Measurements from ENCODE around the gene XYLT1. TPM values are rescaled to one million over a fixed set of nuclear protein-coding genes. Genes with fewer than 3 reads are reported as not detected.
A peak's percentile ranks its signal among the peaks of the same experiment; 100 is the strongest.

XYLT1 gene
- total RNA-seq, 1 experiment from 2014 or later: 7.5 TPM

DNA sequence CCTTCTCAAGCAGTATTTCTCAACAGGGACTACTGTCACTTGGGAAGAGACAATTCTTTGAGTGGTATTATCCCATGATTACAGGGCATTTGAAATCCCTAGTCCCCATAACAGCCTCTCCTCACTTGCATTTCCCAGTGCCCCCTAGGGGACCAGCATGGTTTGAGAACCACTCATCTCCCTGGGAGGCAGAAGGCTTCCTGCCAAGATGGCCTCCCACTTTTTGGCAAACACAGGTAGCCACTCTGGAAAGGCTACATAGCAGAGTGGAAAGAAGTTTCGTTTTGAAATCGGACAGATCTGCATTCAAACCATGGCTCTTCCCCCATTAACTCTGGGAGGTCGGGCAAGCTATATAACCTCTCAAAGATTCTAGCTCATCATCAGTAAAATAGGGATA lies 256.8 kb downstream of the XYLT1 start:
- H3K4me1 Mint-ChIP-seq (ENCODE audit: low read depth, unreplicated experiment): no peaks in the 10 kb centered on the region
- no peak overlapping the region for H3K27ac Mint-ChIP-seq (ENCODE audit: unreplicated experiment)
- H3K36me3 Mint-ChIP-seq (ENCODE audit: insufficient read depth, unreplicated experiment): no peaks in the 10 kb centered on the region
- TF ChIP-seq, protein P1, sequence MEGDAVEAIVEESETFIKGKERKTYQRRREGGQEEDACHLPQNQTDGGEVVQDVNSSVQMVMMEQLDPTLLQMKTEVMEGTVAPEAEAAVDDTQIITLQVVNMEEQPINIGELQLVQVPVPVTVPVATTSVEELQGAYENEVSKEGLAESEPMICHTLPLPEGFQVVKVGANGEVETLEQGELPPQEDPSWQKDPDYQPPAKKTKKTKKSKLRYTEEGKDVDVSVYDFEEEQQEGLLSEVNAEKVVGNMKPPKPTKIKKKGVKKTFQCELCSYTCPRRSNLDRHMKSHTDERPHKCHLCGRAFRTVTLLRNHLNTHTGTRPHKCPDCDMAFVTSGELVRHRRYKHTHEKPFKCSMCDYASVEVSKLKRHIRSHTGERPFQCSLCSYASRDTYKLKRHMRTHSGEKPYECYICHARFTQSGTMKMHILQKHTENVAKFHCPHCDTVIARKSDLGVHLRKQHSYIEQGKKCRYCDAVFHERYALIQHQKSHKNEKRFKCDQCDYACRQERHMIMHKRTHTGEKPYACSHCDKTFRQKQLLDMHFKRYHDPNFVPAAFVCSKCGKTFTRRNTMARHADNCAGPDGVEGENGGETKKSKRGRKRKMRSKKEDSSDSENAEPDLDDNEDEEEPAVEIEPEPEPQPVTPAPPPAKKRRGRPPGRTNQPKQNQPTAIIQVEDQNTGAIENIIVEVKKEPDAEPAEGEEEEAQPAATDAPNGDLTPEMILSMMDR (IDR thresholded peaks at IDR 0.05; ENCODE audit: unreplicated experiment): no peak
- no TSS peak for BruUV-seq (replicated peaks)
- no peaks in the 10 kb centered on the region for H3K27me3 Mint-ChIP-seq (ENCODE audit: unreplicated experiment)
- CTCF ChIA-PET: no interaction called here
- no peaks in the 10 kb centered on the region for H3K9me3 Mint-ChIP-seq (ENCODE audit: low read depth, unreplicated experiment)
- H3K4me3 Mint-ChIP-seq (ENCODE audit: low read depth, unreplicated experiment): no peak overlapping the region
- no peak for DNase-seq
- intact Hi-C loops (cut with micrococcal nuclease; ENCODE audit: unreplicated experiment): loop anchor here (5.0 to 10.0 kb wide), 2 partner anchors 58 to 161 kb away; no protein-coding TSS in a partner anchor

- no peaks in the 10 kb centered on the region for H3K27me3 Mint-ChIP-seq (ENCODE audit: unreplicated experiment)
- H3K4me1 Mint-ChIP-seq (ENCODE audit: low read depth, unreplicated experiment): no peaks in the 10 kb centered on the region
- CTCF ChIA-PET: no interaction called here
- DNase-seq: no peak
- TF ChIP-seq, protein P1 (IDR thresholded peaks at IDR 0.05; ENCODE audit: unreplicated experiment): no peak
- no peak overlapping the region for H3K27ac Mint-ChIP-seq (ENCODE audit: unreplicated experiment)
- no TSS peak for BruUV-seq (replicated peaks)
- no peaks in the 10 kb centered on the region for H3K9me3 Mint-ChIP-seq (ENCODE audit: low read depth, unreplicated experiment)
- no peak overlapping the region for H3K4me3 Mint-ChIP-seq (ENCODE audit: low read depth, unreplicated experiment)
- H3K36me3 Mint-ChIP-seq (ENCODE audit: insufficient read depth, unreplicated experiment): no peaks in the 10 kb centered on the region
- intact Hi-C loops (cut with micrococcal nuclease; ENCODE audit: unreplicated experiment): loop anchor here (5.0 to 10.0 kb wide), 2 partner anchors 59 to 162 kb away; no protein-coding TSS in a partner anchor
These were observed 257.7 kb downstream of the XYLT1 start for GRCh38 chr16:17213025-17213424.

DNA sequence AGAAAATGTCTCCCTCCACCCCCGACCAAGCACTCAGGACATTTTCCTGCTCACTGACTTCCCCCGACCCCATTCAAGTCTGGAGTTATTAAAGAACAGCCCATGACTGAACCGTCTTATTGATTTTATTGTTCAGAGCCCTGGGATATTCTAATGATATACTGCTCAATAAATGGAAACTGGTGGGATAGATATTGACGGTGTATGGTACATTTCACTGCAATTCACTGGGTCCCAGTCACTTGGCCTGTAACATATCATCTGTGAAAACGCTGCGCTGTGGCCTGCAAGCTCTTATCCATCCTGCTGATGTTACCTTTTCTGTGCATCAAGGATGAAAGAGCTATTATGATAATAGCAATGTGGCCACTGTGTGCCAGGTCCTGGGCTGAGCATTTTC lies 258.2 kb downstream of the XYLT1 start:
- Mint-ChIP-seq H3K27ac (ENCODE audit: unreplicated experiment) (no peak overlapping the region), H3K4me1 (ENCODE audit: low read depth, unreplicated experiment) (no peaks in the 10 kb centered on the region), H3K27me3 (ENCODE audit: unreplicated experiment) (no peaks in the 10 kb centered on the region), H3K9me3 (ENCODE audit: low read depth, unreplicated experiment) (no peaks in the 10 kb centered on the region), H3K4me3 (ENCODE audit: low read depth, unreplicated experiment) (no peak overlapping the region), H3K36me3 (ENCODE audit: insufficient read depth, unreplicated experiment) (no peaks in the 10 kb centered on the region)
- TF ChIP-seq, protein P1 (IDR thresholded peaks at IDR 0.05; ENCODE audit: unreplicated experiment): no peak
- no peak for DNase-seq
- no TSS peak for BruUV-seq (replicated peaks)
- CTCF ChIA-PET: interaction anchor here (0.7 to 1.4 kb wide), 4 partner anchors 38 to 255 kb away, joined by 3 to 10 read pairs (median 3); no protein-coding TSS in a partner anchor
- intact Hi-C loops (cut with micrococcal nuclease; ENCODE audit: unreplicated experiment): loop anchor here (5.0 to 10.0 kb wide), 2 partner anchors 60 to 162 kb away; no protein-coding TSS in a partner anchor

DNA sequence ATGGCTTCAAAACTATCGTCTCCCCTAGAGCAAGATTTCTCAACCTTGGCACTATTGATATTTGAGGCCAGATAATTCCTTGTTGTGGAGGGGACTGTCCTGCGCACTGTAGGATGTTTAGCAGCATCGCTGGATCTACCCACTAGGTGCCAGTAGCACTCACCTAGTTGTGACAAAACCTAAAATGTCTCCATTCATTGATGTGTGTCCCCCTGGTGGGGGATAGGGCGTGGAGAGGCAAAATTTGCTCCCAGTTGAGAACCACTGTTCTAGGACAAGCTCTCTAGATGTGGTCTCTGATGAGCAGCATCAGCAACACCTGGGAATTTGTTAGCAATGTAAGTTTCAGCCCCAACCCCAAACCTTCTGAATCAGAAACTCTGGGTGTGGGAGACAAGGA lies 259.0 kb downstream of the XYLT1 start:
- H3K4me3 Mint-ChIP-seq (ENCODE audit: low read depth, unreplicated experiment): no peak overlapping the region
- H3K27ac Mint-ChIP-seq (ENCODE audit: unreplicated experiment): no peak overlapping the region
- CTCF ChIA-PET: interaction anchor here (0.7 to 1.4 kb wide), 4 partner anchors 39 to 256 kb away, joined by 3 to 10 read pairs (median 3); no protein-coding TSS in a partner anchor
- no peaks in the 10 kb centered on the region for H3K36me3 Mint-ChIP-seq (ENCODE audit: insufficient read depth, unreplicated experiment)
- TF ChIP-seq, protein P1 (IDR thresholded peaks at IDR 0.05; ENCODE audit: unreplicated experiment): peak; percentile 68
- intact Hi-C loops (cut with micrococcal nuclease; ENCODE audit: unreplicated experiment): loop anchor here (1.0 to 10.0 kb wide), 3 partner anchors 61 to 257 kb away; no protein-coding TSS in a partner anchor
- no peaks in the 10 kb centered on the region for H3K4me1 Mint-ChIP-seq (ENCODE audit: low read depth, unreplicated experiment)
- H3K9me3 Mint-ChIP-seq (ENCODE audit: low read depth, unreplicated experiment): no peaks in the 10 kb centered on the region
- BruUV-seq (replicated peaks): no TSS peak
- no peaks in the 10 kb centered on the region for H3K27me3 Mint-ChIP-seq (ENCODE audit: unreplicated experiment)
- peak; percentile 58 for DNase-seq
